Kidney (tissue), 14 donors: ENCODE measurements around the gene IL4R. TPM values are rescaled to one million over a fixed set of nuclear protein-coding genes. Genes with fewer than 3 reads are reported as not detected.

Source experiments
- DNase-seq, 5 donors: peaks; one replicate each; pipeline ENCODE4 v3.0.0-alpha.2; 2013 to 2020
- FAIRE-seq: peaks from 2 replicates; lab custom pipeline; 2012; peaks lifted over from hg19 to GRCh38; lab: Jason Lieb, UNC
- H3K27ac ChIP-seq, 2 donors: one replicate each; pipeline ENCODE4 v1.7.0; 2013; ENCODE audit warnings: low read depth in 2 of 2, low read length in 2 of 2, inconsistent platforms in 1 of 2
- H3K27me3 ChIP-seq: one replicate; pipeline ENCODE4 v1.7.1; 2013; ENCODE audit warnings: low read length, inconsistent platforms; ENCODE audit not compliant: control insufficient read depth, insufficient read depth
- H3K36me3 ChIP-seq, 3 donors: one replicate each; pipeline versions ENCODE4 v1.7.0 to v1.7.1; 2013; ENCODE audit warnings: low read length in 3 of 3, control low read depth in 1 of 3, inconsistent platforms in 1 of 3; ENCODE audit not compliant: insufficient read depth in 3 of 3, control insufficient read depth in 2 of 3
- H3K4me1 ChIP-seq, 3 donors: one replicate each; pipeline versions ENCODE4 v1.7.0 to v1.7.1; 2013; ENCODE audit warnings: low read length in 3 of 3, inconsistent platforms in 1 of 3, low read depth in 1 of 3; ENCODE audit not compliant: control insufficient read depth in 2 of 3, insufficient read depth in 2 of 3
- H3K4me3 ChIP-seq, 3 donors: one replicate each; pipeline versions ENCODE4 v1.7.0 to v1.8.1; 2013; ENCODE audit warnings: low read length in 3 of 3, control low read depth in 1 of 3, inconsistent platforms in 1 of 3
- H3K9ac ChIP-seq, 3 donors: one replicate each; pipeline versions ENCODE4 v1.7.0 to v1.7.1; 2013; ENCODE audit warnings: low read length in 3 of 3, control low read depth in 1 of 3, inconsistent platforms in 1 of 3
- H3K9me3 ChIP-seq, 3 donors: one replicate each; pipeline versions ENCODE4 v1.7.0 to v1.7.1; 2013; ENCODE audit warnings: low read length in 3 of 3, control low read depth in 1 of 3, inconsistent platforms in 1 of 3; ENCODE audit not compliant: control insufficient read depth in 2 of 3, insufficient read depth in 1 of 3
- CTCF ChIP-seq: IDR thresholded peaks from 3 replicates; pipeline ENCODE4 v1.5.1; 2012; ENCODE audit warnings: mild to moderate bottlenecking, moderate library complexity, borderline replicate concordance; ENCODE audit not compliant: insufficient read depth; ENCODE audit errors: extremely low read depth
- intact Hi-C: fragments of 100-400 bp; cut with DNase I; formaldehyde crosslinking; loops from one replicate; pipeline ENCODE4 v1.11.1; 2022
- polyA plus RNA-seq: library from polyadenylated mRNA; stranded (reverse); fragments of 350-450 nt; fragmentation: Illumina TruSeq; extraction: RNeasy Lipid Tissue Mini Kit (QIAGEN cat#74804); gene quantifications from one replicate; pipeline ENCODE4 v1.2.3, GENCODE V29; 2014; ENCODE audit warnings: low read depth, low replicate concordance; ENCODE audit not compliant: insufficient read depth
- total RNA-seq: library from RNA; stranded (reverse); fragmentation: NEBNext Ultra II Directional; extraction: Animal tissue kit (Norgen Biotek cat#: 25700); gene quantifications from one replicate; pipeline ENCODE4 v1.2.1, GENCODE V29; 2021
- donor health status: control.
- donor health status: control.
- donor health status: control.
- donor health status: control.
- donor health status: control.
- donor health status: DM: yes; HTN: yes; CAD: no.
- donor health status: Normal renal cell carcinoma (clear cell type).

IL4R gene
- total and polyA plus RNA-seq, 2 donors from 2014 or later = 13.8 to 115 TPM

GRCh38 chr16:27305839-27306442 is 7.8 kb upstream of the IL4R start:
- no peaks in the 10 kb centered on the region for H3K36me3 ChIP-seq
- no peaks in the 10 kb centered on the region for H3K27me3 ChIP-seq
- FAIRE-seq = no peak
- no peak overlapping the region for H3K4me3 ChIP-seq
- H3K4me1 ChIP-seq = no peaks in the 10 kb centered on the region
- no peak overlapping the region for H3K9ac ChIP-seq
- no peak for TF ChIP-seq CTCF
- no peak for DNase-seq
- intact Hi-C loops = no loop called here
- peaks cover 0 to 5% (median 3%) of the 10 kb centered on the region in 3 donors for H3K9me3 ChIP-seq
- no peak overlapping the region for H3K27ac ChIP-seq

- TF ChIP-seq CTCF = no peak
- H3K4me1 ChIP-seq = no peaks in the 10 kb centered on the region
- DNase-seq = no peak
- no peak for FAIRE-seq
- no peak overlapping the region for H3K4me3 ChIP-seq
- no peak overlapping the region for H3K27ac ChIP-seq
- intact Hi-C loops = no loop called here
- peaks cover 0 to 5% (median 3%) of the 10 kb centered on the region in 3 donors for H3K9me3 ChIP-seq
- H3K9ac ChIP-seq = no peak overlapping the region
- no peaks in the 10 kb centered on the region for H3K27me3 ChIP-seq
- H3K36me3 ChIP-seq = no peaks in the 10 kb centered on the region
These were observed 5.0 kb upstream of the IL4R start for GRCh38 chr16:27308792-27309191.

GRCh38 chr16:27310576-27311447 is 3.0 kb upstream of the IL4R start:
- peak in 1 of 5 donors; percentile 11 for DNase-seq
- H3K36me3 ChIP-seq = no peaks in the 10 kb centered on the region
- peaks cover 0 to 3% (median 0%) of the 10 kb centered on the region in 3 donors for H3K4me1 ChIP-seq
- peaks cover 0 to 5% (median 3%) of the 10 kb centered on the region in 3 donors for H3K9me3 ChIP-seq
- no peak for TF ChIP-seq CTCF
- no peak for FAIRE-seq
- H3K27ac ChIP-seq = no peak overlapping the region
- no peaks in the 10 kb centered on the region for H3K27me3 ChIP-seq
- intact Hi-C loops = no loop called here
- no peak overlapping the region for H3K4me3 ChIP-seq
- no peak overlapping the region for H3K9ac ChIP-seq
